ENCODE measurements around the gene BIRC6. TPM values are rescaled to one million over a fixed set of nuclear protein-coding genes. Genes with fewer than 3 reads are reported as not detected.

BIRC6 gene
- polyA plus RNA-seq, 2 of the 4 experiments (the other 2 are of a cell fraction): 21.0 to 111 TPM

- POLR2A ChIA-PET: interaction anchor here (0.9 kb wide), 1 partner anchor 60 kb away, joined by 3 read pairs; no protein-coding TSS in a partner anchor
- 100% methylated on average over 1 of the region's 1 CpG for WGBS (ENCODE audit: missing lambda C conversion rate)
Observed at GRCh38 chr2:32416519-32416918, 59.7 kb downstream of the BIRC6 start.

More at GRCh38 chr2:32416519-32416918, 59.7 kb downstream of the BIRC6 start:
- H3K4me1 ChIP-seq: peaks cover 18% of the 10 kb centered on the region; the same call in 2 of the 3 replicates
- no peak overlapping the region for H3K27ac ChIP-seq
- no peaks in the 10 kb centered on the region for H3K9me3 ChIP-seq
- FAIRE-seq: no peak
- H3K4me3 ChIP-seq: no peak overlapping the region
- no peak for DNase-seq (ENCODE audit: low read depth in 1 of 2, low spot score in 1 of 2)
- ATAC-seq: no peak
- TF ChIP-seq HES2 (IDR thresholded peaks at IDR 0.05): no peak
- no peak for TF ChIP-seq SREBF2 (IDR thresholded peaks at IDR 0.05)
- TF ChIP-seq NFE2L2 (conservative IDR thresholded peaks at IDR 0.05; ENCODE audit: low read length): no peak
- TF ChIP-seq PHF8 (IDR thresholded peaks at IDR 0.05; ENCODE audit: borderline replicate concordance, low read depth): no peak
- no peak for TF ChIP-seq ATOH8 (CRISPR knock-in tag; IDR thresholded peaks at IDR 0.05; ENCODE audit: low read depth)
- TF ChIP-seq E2F6 (IDR thresholded peaks at IDR 0.05; ENCODE audit: borderline replicate concordance, low read depth): no peak
- no peak for TF ChIP-seq EP300 (IDR thresholded peaks at IDR 0.05)
- TF ChIP-seq REST (IDR thresholded peaks at IDR 0.05): no peak
- no peak for TF ChIP-seq HEYL (CRISPR knock-in tag; IDR thresholded peaks at IDR 0.05)
- TF ChIP-seq MYC (IDR thresholded peaks at IDR 0.05; ENCODE audit: borderline replicate concordance, low read length): no peak
- TF ChIP-seq KDM1A (IDR thresholded peaks at IDR 0.05; ENCODE audit: low read depth): no peak
- TF ChIP-seq NPAS2 (CRISPR knock-in tag; IDR thresholded peaks at IDR 0.05; ENCODE audit: borderline replicate concordance): no peak
- no peak for TF ChIP-seq POLR2A (IDR thresholded peaks at IDR 0.05; ENCODE audit: low read length)
- no peak for TF ChIP-seq MAX (IDR thresholded peaks at IDR 0.05)
- TF ChIP-seq CTCF (IDR thresholded peaks at IDR 0.05): no peak
- TF ChIP-seq TFCP2L1 (CRISPR knock-in tag; IDR thresholded peaks at IDR 0.05): no peak
- CTCF ChIA-PET: no interaction called here
- H3K4me2 ChIP-seq: no peak overlapping the region
